Motor neuron (in vitro differentiated cells): Measurements from ENCODE around the gene ALKBH4. TPM values are rescaled to one million over a fixed set of nuclear protein-coding genes. Genes with fewer than 3 reads are reported as not detected.
"Not testable (repeated sequence)": the region's sequence is repeated elsewhere in the genome, so short reads cannot be mapped to it uniquely, and the experiment has no call there.

ENCODE experiments used
- ATAC-seq, 8 experiments: fragments of 200-7000 bp; cut with Tn5 transposase; replicated peaks in 6 of 8; 2 replicates each; pipeline ENCODE4 v1.8.0; 2021; ENCODE audit warnings: mild to moderate bottlenecking in 8 of 8, moderate library complexity in 8 of 8
- H3K27ac ChIP-seq, 2 donors: fragments of 250-450 bp; sonication (Bioruptor Pico); 2 replicates each; pipeline ENCODE4 v1.9.0; 2021; ENCODE audit warnings: antibody characterized with exemption in 2 of 2, mild to moderate bottlenecking in 2 of 2, moderate library complexity in 1 of 2
- H3K4me1 ChIP-seq, 2 donors: fragments of 250-450 bp; sonication (Bioruptor Pico); replicated peaks in 1 of 2; 2 replicates each; pipeline ENCODE4 v1.6.1; 2021; ENCODE audit warnings: antibody characterized with exemption in 2 of 2, mild to moderate bottlenecking in 2 of 2, moderate library complexity in 1 of 2
- H3K4me3 ChIP-seq, 5 donors: fragments of 250-450 bp; sonication (Bioruptor Pico); 2 replicates each; pipeline ENCODE4 v1.9.0; 2021; ENCODE audit warnings: antibody characterized with exemption in 5 of 5, mild to moderate bottlenecking in 5 of 5, moderate library complexity in 4 of 5
- WGBS, 10 experiments: fragments of 450-650 bp; shearing (Covaris generic); methylation state at CpG; one replicate each; pipeline ENCODE4 v1.0.0; 2022; 5-methylcytosine and 5-hydroxymethylcytosine counted together
- in situ Hi-C, 9 experiments: fragments of 400-800 bp; cut with MboI; loops; one replicate each; pipeline ENCODE4 v1.15.0; 2021; ENCODE audit warnings: low sequenced_read_pairs in 9 of 9, low pct_unique_long_range_greater_than_20kb in 2 of 9; ENCODE audit not compliant: unreplicated experiment in 9 of 9
- total RNA-seq, 8 experiments: library from RNA; unstranded; fragments of 300-600 nt; gene quantifications; 2 replicates each; pipeline versions ENCODE4 v1.2.3 to v1.2.4, GENCODE V29; 2022

Gene ALKBH4
- total RNA-seq, 8 experiments from 2014 or later, result 6.9 to 16.7 (median 10.7) TPM

GRCh38 chr7:102409340-102409739 is 55.3 kb downstream of the ALKBH4 start:
- no peak for ATAC-seq

GRCh38 chr7:102408530-102408929 is 56.1 kb downstream of the ALKBH4 start:
- WGBS, 10 experiments, result 82 to 100% (median 98%) methylated on average over 1 to 6 of the region's 6 CpGs; no CpG with 5 or more reads in 6 of the 10 experiments
- H3K4me1 ChIP-seq, H3K4me3 ChIP-seq, H3K27ac ChIP-seq, ATAC-seq, in situ Hi-C loops: not testable (repeated sequence)

More at GRCh38 chr7:102409340-102409739, 55.3 kb downstream of the ALKBH4 start:
- Histone ChIP-seq H3K27ac (no peak overlapping the region), H3K4me1 (peaks cover 2% of the 10 kb centered on the region in 2 donors), H3K4me3 (no peak overlapping the region)
- in situ Hi-C loops, result no loop called here
- 80 to 100% (median 100%) methylated on average over 1 to 4 of the region's 4 CpGs; no CpG with 5 or more reads in 1 of the 10 experiments for WGBS, 10 experiments

- Histone ChIP-seq H3K27ac (no peak overlapping the region), H3K4me1 (peaks cover 6% of the 10 kb centered on the region in 2 donors), H3K4me3 (no peak overlapping the region)
- no peak for ATAC-seq
- WGBS, 10 experiments, result 20 to 100% (median 97%) methylated on average over 1 to 6 of the region's 6 CpGs; no CpG with 5 or more reads in 2 of the 10 experiments
- in situ Hi-C loops, result no loop called here
Observed at GRCh38 chr7:102407910-102408309, 56.8 kb downstream of the ALKBH4 start.

Other genes with a start within 250 kb of the ALKBH4 start
- 1 to 10 TPM; 1.0 to 8.1 (median 4.0) TPM for gene SH2B2, start 178.0 kb downstream of the ALKBH4 start, total RNA-seq
- 1 to 10 TPM in 2 of 8 experiments, under 1 TPM in 6; 0.11 to 10.0 (median 0.40) TPM for gene SPDYE6, start 108.4 kb downstream of the ALKBH4 start, total RNA-seq
- 10 to 100 TPM; 15.2 to 39.6 (median 31.1) TPM for gene PRKRIP1, start 68.5 kb downstream of the ALKBH4 start, total RNA-seq
- gene ORAI2, start 31.3 kb downstream of the ALKBH4 start, total RNA-seq, result 10 to 100 TPM in 6 of 8 experiments, 1 to 10 TPM in 2; 5.4 to 45.0 (median 21.4) TPM
- 10 to 100 TPM in 7 of 8 experiments, 1 to 10 TPM in 1; 9.1 to 23.5 (median 17.9) TPM for gene LRWD1, start 121 bp upstream of the ALKBH4 start, total RNA-seq
- 10 to 100 TPM; 37.3 to 78.3 (median 53.6) TPM for gene POLR2J, start 14.1 kb upstream of the ALKBH4 start, total RNA-seq
- 10 to 100 TPM in 1 of 8 experiments, 1 to 10 TPM in 7; 1.6 to 12.4 (median 5.5) TPM for gene RASA4B, start 52.9 kb upstream of the ALKBH4 start, total RNA-seq
- gene UPK3BL2, start 78.8 kb upstream of the ALKBH4 start, total RNA-seq, result 10 to 100 TPM in 2 of 8 experiments, under 1 TPM in 3, not detected in 3; 0.23 to 26.2 (median 0.43) TPM
- gene SPDYE2, start 86.4 kb upstream of the ALKBH4 start, total RNA-seq, result 1 to 10 TPM in 2 of 8 experiments, under 1 TPM in 2, not detected in 4; 0.11 to 7.2 (median 2.9) TPM
- gene POLR2J3, start 107.7 kb upstream of the ALKBH4 start, total RNA-seq, result 100 to 1,000 TPM in 1 of 8 experiments, 10 to 100 TPM in 5, 1 to 10 TPM in 2; 6.5 to 111 (median 14.0) TPM
- 10 to 100 TPM in 3 of 8 experiments, 1 to 10 TPM in 5; 1.7 to 19.1 (median 8.6) TPM for gene RASA4, start 151.9 kb upstream of the ALKBH4 start, total RNA-seq
- 10 to 100 TPM in 5 of 8 experiments, 1 to 10 TPM in 3; 5.7 to 37.1 (median 11.0) TPM for gene UPK3BL1, start 177.9 kb upstream of the ALKBH4 start, total RNA-seq
- gene SPDYE2B, start 185.5 kb upstream of the ALKBH4 start, total RNA-seq, result 1 to 10 TPM in 2 of 8 experiments, under 1 TPM in 1, not detected in 5; 0.11 to 2.6 (median 2.0) TPM
- gene POLR2J2, start 206.8 kb upstream of the ALKBH4 start, total RNA-seq, result 10 to 100 TPM in 1 of 8 experiments, 1 to 10 TPM in 4, under 1 TPM in 3; 0.43 to 13.7 (median 1.6) TPM